ENCODE measurements around the gene HOATZ. TPM values are rescaled to one million over a fixed set of nuclear protein-coding genes. Genes with fewer than 3 reads are reported as not detected.

The HOATZ gene
- total RNA-seq, 2 experiments from 2014 or later, result not detected

DNA sequence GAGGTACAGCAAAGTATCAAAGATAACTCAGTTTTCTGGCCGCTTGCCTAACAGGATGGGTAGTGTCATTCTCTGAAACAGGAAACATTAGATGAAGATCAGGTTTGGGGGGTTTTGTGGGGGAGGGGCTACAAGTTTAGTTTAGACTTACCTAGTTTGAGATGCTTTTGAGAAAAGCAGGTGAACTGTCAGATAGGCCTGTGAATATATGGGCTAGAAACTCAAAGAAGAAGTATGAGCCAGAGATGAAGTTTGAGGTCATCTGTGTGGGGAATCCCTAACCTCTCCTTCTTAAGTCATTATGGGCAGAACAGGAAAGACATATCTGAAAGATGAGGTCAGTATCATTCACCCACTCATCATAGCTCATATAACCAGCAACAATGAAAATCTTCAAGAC is 11.9 kb downstream of the HOATZ start:
- no peaks in the 10 kb centered on the region for H3K36me3 Mint-ChIP-seq
- no peaks in the 10 kb centered on the region for H3K9me3 Mint-ChIP-seq (ENCODE audit: low read depth)
- H3K27me3 Mint-ChIP-seq, result peaks cover 18% of the 10 kb centered on the region
- peak; percentile 68 for ATAC-seq
- DNase-seq, result no peak
- H3K27ac Mint-ChIP-seq, result no peak overlapping the region
- CTCF ChIA-PET, result interaction anchor here (0.6 to 2.5 kb wide), 2 partner anchors 12 to 300 kb away, joined by 3 to 5 read pairs; no protein-coding TSS in a partner anchor
- no peak overlapping the region for H3K4me3 Mint-ChIP-seq
- peaks cover 37% of the 10 kb centered on the region for H3K4me1 Mint-ChIP-seq

DNA sequence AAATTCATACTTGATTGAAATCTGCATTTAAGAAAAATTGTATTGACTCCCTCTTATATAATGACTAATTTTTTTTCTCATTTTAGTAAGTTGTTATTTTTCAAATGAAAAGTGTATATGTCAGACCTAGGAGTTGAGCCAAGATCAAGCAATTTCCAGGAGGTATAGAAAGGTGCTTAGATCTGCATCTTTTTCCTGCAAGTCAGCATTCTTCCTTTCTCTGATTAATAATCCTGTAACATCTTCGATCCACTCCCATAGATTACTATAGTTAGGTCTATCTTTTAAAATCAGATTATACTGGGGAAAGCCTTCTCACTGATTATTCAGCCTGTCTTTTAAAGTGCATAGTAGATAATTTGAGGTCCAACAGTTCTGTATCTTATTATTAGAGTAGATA is 12.7 kb downstream of the HOATZ start:
- CTCF ChIA-PET, result interaction anchor here (2.5 kb wide), 1 partner anchor 11 kb away, joined by 5 read pairs; no protein-coding TSS in a partner anchor
- Mint-ChIP-seq H3K36me3 (no peaks in the 10 kb centered on the region), H3K27ac (no peak overlapping the region), H3K27me3 (peaks cover 12% of the 10 kb centered on the region), H3K4me3 (no peak overlapping the region), H3K9me3 (ENCODE audit: low read depth) (no peaks in the 10 kb centered on the region), H3K4me1 (peaks cover 43% of the 10 kb centered on the region)
- DNase-seq (no peak), ATAC-seq (no peak)

DNA sequence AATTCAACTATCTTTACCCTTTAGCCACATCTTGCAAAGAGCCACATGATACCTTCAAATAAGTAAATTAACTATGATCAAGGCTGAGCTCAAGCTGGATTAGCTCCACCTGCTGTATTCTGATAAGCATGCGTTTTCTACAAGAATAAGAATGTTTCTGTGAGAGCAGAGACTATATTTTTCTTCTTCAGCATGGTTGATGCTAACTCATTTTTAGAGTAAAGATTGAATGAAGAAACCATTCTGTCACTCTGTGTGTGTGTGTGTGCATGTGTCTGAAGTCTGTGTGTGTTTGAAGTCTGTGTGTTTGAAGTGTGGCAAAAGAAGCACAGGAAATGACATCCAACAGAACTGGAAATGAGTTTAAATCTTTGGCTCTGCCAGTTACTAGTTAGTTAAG is 14.0 kb downstream of the HOATZ start:
- CTCF ChIA-PET, result no interaction called here
- Mint-ChIP-seq H3K27ac (peak overlapping the region; percentile 42), H3K36me3 (no peaks in the 10 kb centered on the region), H3K4me3 (no peak overlapping the region), H3K4me1 (peaks cover 47% of the 10 kb centered on the region), H3K27me3 (peaks cover 7% of the 10 kb centered on the region), H3K9me3 (ENCODE audit: low read depth) (no peaks in the 10 kb centered on the region)
- no peak for DNase-seq
- no peak for ATAC-seq

DNA sequence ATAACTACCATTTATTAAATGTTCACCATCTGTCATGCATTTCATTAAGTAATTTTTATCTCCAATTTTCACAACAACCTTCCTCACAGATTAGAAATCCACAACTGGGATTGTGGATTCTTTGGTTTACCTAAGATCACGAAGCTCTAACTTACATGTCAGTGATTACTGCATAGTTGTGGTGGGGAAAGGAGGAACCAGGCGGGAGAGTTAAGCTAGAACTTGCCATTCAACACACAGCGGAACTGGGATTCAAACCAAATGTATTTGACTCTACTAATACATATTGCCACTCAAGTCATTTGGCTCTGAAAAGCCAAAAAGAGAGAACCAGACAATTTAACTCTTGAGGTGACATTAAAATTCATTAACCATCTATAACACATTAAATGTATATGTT is 15.5 kb downstream of the HOATZ start:
- ATAC-seq, result no peak
- H3K27me3 Mint-ChIP-seq, result peaks cover 21% of the 10 kb centered on the region
- no peak overlapping the region for H3K4me3 Mint-ChIP-seq
- peaks cover 41% of the 10 kb centered on the region for H3K4me1 Mint-ChIP-seq
- no peaks in the 10 kb centered on the region for H3K36me3 Mint-ChIP-seq
- H3K9me3 Mint-ChIP-seq (ENCODE audit: low read depth), result no peaks in the 10 kb centered on the region
- H3K27ac Mint-ChIP-seq, result no peak overlapping the region
- CTCF ChIA-PET, result interaction anchor here (1.2 kb wide), 1 partner anchor 16 kb away, joined by 4 read pairs; the partner anchor contains the start of gene HOATZ
- no peak for DNase-seq

DNA sequence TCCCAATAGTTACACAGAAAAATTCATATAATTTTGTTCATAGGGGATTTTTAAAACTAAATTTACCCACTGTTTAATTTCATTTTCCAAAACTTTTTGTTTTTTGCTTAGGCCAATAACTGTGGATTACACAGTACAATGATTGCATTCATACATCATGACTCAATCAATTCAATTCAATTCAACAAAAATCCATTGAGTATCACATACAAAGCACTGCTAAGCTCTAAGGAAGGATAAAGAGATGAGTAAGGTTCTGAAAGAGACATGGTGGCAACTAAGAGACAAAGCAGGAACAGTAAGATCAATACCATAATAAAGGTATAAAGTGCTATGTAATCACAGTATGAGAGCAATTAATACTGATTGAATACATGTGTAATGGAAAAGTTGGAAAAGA is 16.6 kb downstream of the HOATZ start:
- Mint-ChIP-seq H3K4me1 (peaks cover 37% of the 10 kb centered on the region), H3K27ac (peak overlapping the region; percentile 16), H3K36me3 (no peaks in the 10 kb centered on the region), H3K9me3 (ENCODE audit: low read depth) (no peaks in the 10 kb centered on the region), H3K4me3 (no peak overlapping the region), H3K27me3 (peaks cover 29% of the 10 kb centered on the region)
- ATAC-seq, result no peak
- DNase-seq, result no peak
- CTCF ChIA-PET, result interaction anchor here (0.9 to 1.9 kb wide), 3 partner anchors 8 to 71 kb away, joined by 3 to 8 read pairs (median 5); partner anchors contain the start of gene LAYN

DNA sequence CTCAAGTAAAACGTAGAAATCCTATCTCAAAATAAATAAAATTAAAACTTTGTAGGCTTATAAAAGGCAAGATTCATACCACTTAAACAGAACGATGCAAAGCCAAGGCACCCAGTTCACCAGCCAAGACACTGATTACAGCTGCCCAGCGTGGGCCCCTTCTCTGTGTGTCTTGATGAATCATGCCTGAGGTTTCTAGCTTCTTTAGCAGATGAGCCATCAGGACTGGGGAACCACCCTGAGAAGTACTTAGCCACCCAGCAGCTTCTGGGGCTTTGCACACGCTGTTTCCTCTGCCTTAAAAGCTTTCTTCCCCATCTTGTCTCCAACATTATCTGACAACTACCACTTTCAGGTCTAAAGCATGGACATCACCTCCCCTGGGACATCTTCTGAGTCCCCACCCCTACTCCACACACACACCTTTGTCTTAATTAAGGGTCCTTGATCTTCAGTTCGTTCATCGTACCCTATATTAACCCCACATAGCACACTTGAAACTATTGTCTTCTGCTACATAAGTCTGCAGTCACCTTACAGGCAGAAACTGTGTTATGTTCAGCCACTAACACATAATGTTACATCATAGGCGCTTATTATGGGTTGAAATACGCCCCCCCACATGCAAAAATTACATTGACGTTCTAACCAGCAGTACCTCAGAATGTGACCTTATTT is 17.2 kb downstream of the HOATZ start:
- Mint-ChIP-seq H3K27ac (peak overlapping the region; percentile 81), H3K9me3 (ENCODE audit: low read depth) (no peaks in the 10 kb centered on the region), H3K4me3 (peak overlapping the region; percentile 21), H3K4me1 (peaks cover 31% of the 10 kb centered on the region), H3K36me3 (no peaks in the 10 kb centered on the region), H3K27me3 (peaks cover 35% of the 10 kb centered on the region)
- CTCF ChIA-PET, result interaction anchor here (0.9 to 1.9 kb wide), 5 partner anchors 9 to 77 kb away, joined by 3 to 8 read pairs (median 4); partner anchors contain the start of gene LAYN
- peak; percentile 81 for DNase-seq
- peak; percentile 99 for ATAC-seq

DNA sequence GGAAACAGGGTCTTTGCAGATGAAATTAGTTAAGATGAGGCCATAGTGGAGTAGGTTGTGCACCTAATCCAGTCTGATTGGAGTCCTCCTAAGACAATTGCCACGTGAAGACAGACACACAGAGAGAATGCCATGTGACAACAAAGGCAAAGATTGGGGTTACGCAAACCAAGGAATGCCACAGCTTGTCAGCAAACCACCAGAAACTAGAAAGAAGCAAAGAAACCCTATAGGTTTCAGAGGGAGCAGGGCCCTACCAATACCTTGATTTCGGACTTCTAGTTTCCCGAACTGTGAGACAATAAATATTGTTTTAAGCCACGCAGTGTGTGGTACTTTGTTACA is 17.8 kb downstream of the HOATZ start:
- Mint-ChIP-seq H3K27me3 (peaks cover 41% of the 10 kb centered on the region), H3K27ac (peak overlapping the region; percentile 81), H3K36me3 (no peaks in the 10 kb centered on the region), H3K4me3 (no peak overlapping the region), H3K9me3 (ENCODE audit: low read depth) (no peaks in the 10 kb centered on the region), H3K4me1 (peaks cover 28% of the 10 kb centered on the region)
- CTCF ChIA-PET, result interaction anchor here (0.9 to 1.9 kb wide), 4 partner anchors 9 to 78 kb away, joined by 3 to 8 read pairs (median 4); no protein-coding TSS in a partner anchor
- ATAC-seq (no peak), DNase-seq (no peak)

DNA sequence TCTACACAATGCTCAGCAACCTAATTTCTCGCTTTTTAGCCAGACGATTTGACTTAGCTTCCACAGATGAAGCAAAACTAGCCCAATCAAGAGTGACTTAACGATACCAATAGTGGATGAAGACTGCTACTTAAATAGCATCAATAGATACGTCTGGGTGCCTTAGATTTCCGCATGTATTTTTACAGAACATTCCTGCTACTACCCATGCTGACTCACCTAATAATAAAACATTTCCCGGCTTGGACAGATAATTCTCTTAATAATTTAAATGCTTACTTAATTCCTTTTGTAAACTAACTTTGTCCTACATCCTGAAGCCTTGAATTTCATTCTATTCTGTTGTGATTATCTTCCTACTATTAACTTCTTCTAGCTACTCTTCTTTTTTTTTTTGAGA is 20.7 kb downstream of the HOATZ start:
- H3K4me3 Mint-ChIP-seq, result no peak overlapping the region
- H3K27me3 Mint-ChIP-seq, result peaks cover 66% of the 10 kb centered on the region
- H3K4me1 Mint-ChIP-seq, result peaks cover 36% of the 10 kb centered on the region
- H3K9me3 Mint-ChIP-seq (ENCODE audit: low read depth), result no peaks in the 10 kb centered on the region
- H3K36me3 Mint-ChIP-seq, result peaks cover 7% of the 10 kb centered on the region
- no peak overlapping the region for H3K27ac Mint-ChIP-seq
- DNase-seq (no peak), ATAC-seq (no peak)
- CTCF ChIA-PET, result interaction anchor here (2.0 kb wide), 1 partner anchor 106 kb away, joined by 5 read pairs; no protein-coding TSS in a partner anchor

DNA sequence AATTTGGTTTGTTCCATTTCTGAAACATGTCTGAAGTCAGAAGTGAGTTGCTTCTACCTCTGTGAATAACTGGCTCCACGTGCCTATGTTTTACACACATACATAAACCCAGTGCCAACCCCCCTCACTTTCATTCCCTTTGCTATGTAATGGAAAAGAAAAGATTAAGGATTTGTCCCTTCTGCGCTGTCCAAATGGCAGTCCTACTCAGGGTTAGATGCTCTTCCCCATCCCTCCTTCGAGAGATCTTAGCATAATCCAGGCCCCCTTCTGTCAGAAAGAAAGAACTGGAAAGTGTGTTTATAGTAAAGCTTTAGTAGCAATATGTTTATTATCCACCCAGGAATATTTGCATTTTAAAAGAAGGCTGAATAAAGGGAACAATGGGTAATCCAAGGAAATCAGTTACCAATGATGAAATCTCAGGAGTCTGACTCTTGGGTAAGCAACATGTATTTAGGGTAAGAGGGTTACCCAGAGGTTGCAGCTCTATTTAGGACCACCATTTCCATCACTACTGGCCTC is 22.8 kb downstream of the HOATZ start:
- peaks cover 82% of the 10 kb centered on the region for H3K27me3 Mint-ChIP-seq
- DNase-seq (no peak), ATAC-seq (no peak)
- CTCF ChIA-PET, result interaction anchor here (1.8 kb wide), 1 partner anchor 11 kb away, joined by 5 read pairs; no protein-coding TSS in a partner anchor
- peaks cover 38% of the 10 kb centered on the region for H3K4me1 Mint-ChIP-seq
- peaks cover 7% of the 10 kb centered on the region for H3K36me3 Mint-ChIP-seq
- no peak overlapping the region for H3K27ac Mint-ChIP-seq
- H3K4me3 Mint-ChIP-seq, result no peak overlapping the region
- no peaks in the 10 kb centered on the region for H3K9me3 Mint-ChIP-seq (ENCODE audit: low read depth)

DNA sequence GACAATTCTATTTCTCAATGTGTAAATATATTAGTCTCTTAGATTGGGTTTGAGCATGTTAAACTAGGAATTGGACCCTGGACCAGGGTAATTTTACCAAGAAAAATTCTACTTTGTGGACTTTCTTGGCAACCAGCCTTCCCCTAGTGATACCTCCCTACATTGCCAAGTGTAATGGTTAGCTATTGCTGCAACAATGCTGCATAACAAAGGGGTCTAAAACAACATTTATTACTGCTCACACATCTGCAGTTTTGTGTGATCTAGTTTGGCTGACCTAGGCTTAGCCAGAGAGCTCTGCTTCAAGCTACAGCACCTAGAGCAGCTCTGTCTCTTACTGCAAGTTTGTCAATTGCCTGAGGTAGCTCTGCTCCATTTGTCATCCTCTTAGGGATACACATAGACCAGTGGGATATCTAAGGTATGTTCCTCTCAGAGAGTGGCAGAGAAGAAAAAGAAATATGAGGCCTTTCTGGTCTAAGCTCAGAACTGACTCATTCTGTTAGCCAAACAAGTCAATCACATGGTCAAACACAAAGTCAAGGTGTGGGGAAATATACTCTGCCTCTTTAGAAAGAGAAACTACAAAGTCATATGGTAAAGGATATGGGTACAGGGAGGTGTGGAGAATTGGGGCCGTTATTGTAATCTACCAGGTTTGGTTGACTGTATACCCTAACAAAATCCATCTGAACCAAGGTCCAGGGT is 24.0 kb downstream of the HOATZ start:
- H3K36me3 Mint-ChIP-seq, result peaks cover 7% of the 10 kb centered on the region
- H3K27me3 Mint-ChIP-seq, result peaks cover 91% of the 10 kb centered on the region
- peak overlapping the region; percentile 11 for H3K4me3 Mint-ChIP-seq
- DNase-seq (no peak), ATAC-seq (peak; percentile 68)
- H3K9me3 Mint-ChIP-seq (ENCODE audit: low read depth), result no peaks in the 10 kb centered on the region
- CTCF ChIA-PET, result interaction anchor here (1.8 to 2.5 kb wide), 2 partner anchors 13 to 25 kb away, joined by 5 to 9 read pairs; no protein-coding TSS in a partner anchor
- H3K27ac Mint-ChIP-seq, result peak overlapping the region; percentile 73
- H3K4me1 Mint-ChIP-seq, result peaks cover 38% of the 10 kb centered on the region

DNA sequence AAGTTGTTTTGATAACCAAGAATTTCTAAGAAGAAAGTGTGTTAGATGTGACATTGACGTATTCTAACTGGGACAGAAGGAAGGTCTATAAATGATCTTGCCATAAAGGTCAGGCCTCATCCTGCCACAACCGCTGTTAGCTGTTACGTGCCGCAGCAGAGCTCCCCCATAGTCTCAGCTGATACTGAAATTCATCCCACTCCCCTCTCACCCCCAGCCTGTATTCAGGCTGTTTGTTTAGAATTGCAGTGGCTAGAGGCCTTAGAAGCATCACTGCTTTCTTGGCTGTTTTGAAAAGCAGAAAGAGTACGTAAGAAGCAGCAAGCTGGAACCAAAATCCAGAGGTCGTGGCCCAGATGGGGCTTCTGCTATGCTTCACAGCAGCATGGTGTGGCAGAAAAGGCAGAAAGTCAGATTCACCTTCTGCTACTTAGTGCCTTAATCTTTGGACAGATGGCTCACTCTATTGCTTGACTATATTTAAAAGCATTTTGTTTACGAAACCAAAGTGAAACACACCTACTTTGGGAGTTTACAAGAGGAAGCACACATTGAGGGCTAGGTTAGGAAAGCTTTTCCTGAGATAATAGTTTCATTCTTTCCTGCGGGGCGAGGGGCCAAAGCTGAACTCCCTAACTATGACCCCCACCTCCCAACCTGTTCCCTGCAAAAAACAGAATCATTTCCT is 25.0 kb downstream of the HOATZ start:
- Mint-ChIP-seq H3K4me1 (peaks cover 38% of the 10 kb centered on the region), H3K36me3 (peaks cover 7% of the 10 kb centered on the region), H3K27me3 (peaks cover 90% of the 10 kb centered on the region), H3K27ac (peak overlapping the region; percentile 84), H3K9me3 (ENCODE audit: low read depth) (no peaks in the 10 kb centered on the region), H3K4me3 (peak overlapping the region; percentile 23)
- peak; percentile 60 for DNase-seq
- ATAC-seq, result peak; percentile 50
- CTCF ChIA-PET, result interaction anchor here (1.9 to 2.5 kb wide), 2 partner anchors 8 to 26 kb away, joined by 5 to 9 read pairs; no protein-coding TSS in a partner anchor

DNA sequence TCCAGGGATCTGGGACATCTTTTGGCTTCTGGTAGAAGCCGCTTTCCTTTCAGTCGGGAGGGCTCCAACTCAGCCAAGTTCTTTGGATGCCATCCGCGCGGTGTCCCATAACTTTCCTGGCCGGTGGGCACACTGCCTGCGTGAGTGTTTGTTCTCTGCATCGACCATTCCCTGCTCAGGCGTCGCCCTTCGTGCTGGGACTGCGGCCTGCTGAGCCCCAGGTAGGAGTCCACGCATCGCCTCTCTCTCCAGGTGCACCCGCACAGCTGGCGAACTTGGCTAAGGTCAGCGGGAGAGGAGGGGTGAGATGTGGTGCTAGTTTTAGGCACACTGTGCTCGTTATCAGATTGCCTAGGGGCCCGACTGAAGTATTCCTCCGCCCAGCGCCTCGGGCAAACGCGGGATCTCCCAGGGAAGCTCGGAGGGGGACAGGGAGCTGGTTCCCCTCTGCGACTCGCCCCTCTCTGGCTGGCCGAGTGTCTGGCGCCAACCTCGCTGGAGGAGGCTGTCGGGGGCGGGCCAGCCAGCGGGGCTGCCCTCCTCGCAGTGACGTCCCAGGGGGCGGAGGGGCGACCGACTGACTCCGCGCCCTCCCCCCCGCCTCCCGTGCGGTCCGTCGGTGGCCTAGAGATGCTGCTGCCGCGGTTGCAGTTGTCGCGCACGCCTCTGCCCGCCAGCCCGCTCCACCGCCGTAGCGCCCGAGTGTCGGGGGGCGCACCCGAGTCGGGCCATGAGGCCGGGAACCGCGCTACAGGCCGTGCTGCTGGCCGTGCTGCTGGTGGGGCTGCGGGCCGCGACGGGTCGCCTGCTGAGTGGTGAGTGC is 25.7 kb downstream of the HOATZ start, which contains the start of gene LAYN:
TSS of gene LAYN (plus strand) at position 607 of the 823 bp plus-strand sequence. CDS start at position 731, 124 bp downstream.
- CTCF ChIA-PET, result interaction anchor here (1.7 to 2.5 kb wide), 3 partner anchors 9 to 111 kb away, joined by 3 to 9 read pairs (median 5); no protein-coding TSS in a partner anchor

More for the DNA sequence above, 25.7 kb downstream of the HOATZ start, which contains the start of gene LAYN:
- ATAC-seq, result peak; percentile 50
- Mint-ChIP-seq H3K4me3 (peak within 1 kb of the TSS; percentile 63), H3K4me1 (peaks cover 36% of the 10 kb centered on the region), H3K9me3 (ENCODE audit: low read depth) (no peaks in the 10 kb centered on the region), H3K27me3 (peaks cover 83% of the 10 kb centered on the region), H3K27ac (peak within 1 kb of the TSS; percentile 84), H3K36me3 (peaks cover 7% of the 10 kb centered on the region)
- DNase-seq, result peak; percentile 59

Measured in activated CD8-positive, alpha-beta memory T cell treated with anti-CD3 and anti-CD28 coated beads, Interleukin-2, amount 10 ng/mL, durations not matched to agents 7 days and 5 days (primary cell).